ENCODE measurements around the gene NEGR1. TPM values are rescaled to one million over a fixed set of nuclear protein-coding genes. Genes with fewer than 3 reads are reported as not detected.

The NEGR1 gene
- total RNA-seq, 4 donors from 2014 or later, result 4.6 to 5.7 (median 5.0) TPM

DNA sequence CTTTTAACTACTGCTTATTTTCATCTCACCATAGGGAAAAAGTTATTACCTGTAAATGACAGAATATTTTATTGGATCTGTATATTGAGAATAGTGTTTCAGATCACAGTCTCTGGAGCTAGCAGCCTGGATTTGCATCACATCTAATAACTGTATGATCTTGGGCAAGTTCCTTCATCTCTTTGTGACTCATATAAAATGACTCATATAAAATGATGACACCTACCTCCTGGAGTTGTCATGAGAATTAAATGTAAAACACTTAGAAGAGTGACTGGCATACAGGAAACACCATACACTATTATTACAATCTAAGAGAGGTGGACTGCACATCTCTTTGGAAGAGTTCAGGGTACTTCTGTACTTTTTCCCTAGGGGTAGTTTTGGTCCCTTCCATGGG, 421.3 kb downstream of the NEGR1 start:
- in situ Hi-C loops (cut with MboI; ENCODE audit: low sequenced_read_pairs in 4 of 4), result no loop called here

DNA sequence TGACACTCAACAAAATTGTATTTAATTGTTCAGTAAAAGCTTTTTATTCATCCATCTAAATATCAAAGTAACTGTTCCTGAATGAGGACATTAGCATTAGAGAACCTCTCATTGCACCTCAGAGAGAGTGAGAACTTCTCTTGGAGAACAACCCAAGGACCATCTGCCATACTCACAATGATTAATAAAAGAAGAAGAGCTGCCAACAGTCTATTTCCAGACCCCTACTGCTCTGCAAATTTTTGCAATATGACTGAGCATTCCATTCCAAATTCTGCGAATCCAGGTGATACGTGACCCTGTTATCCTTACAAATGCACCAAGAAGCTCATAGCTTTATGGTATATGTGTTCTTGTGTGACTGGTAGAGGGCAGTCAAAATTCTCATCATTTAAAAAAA, 422.5 kb downstream of the NEGR1 start:
- H3K4me3 ChIP-seq, result no peak overlapping the region
- in situ Hi-C loops (cut with MboI; ENCODE audit: low sequenced_read_pairs in 4 of 4) (no loop called here), intact Hi-C loops (cut with DNase I; ENCODE audit: low total_unique reads) (no loop called here)
- H3K36me3 ChIP-seq, result no peaks in the 10 kb centered on the region
- no peaks in the 10 kb centered on the region for H3K9me3 ChIP-seq
- DNase-seq, result no peak
- no peaks in the 10 kb centered on the region for H3K27me3 ChIP-seq
- no peak for ATAC-seq
- no peaks in the 10 kb centered on the region for H3K4me1 ChIP-seq
- no peak for TF ChIP-seq POLR2A (IDR thresholded peaks at IDR 0.05)
- no peak overlapping the region for H3K27ac ChIP-seq

More for the DNA sequence above, 421.3 kb downstream of the NEGR1 start:
- TF ChIP-seq, protein P1, sequence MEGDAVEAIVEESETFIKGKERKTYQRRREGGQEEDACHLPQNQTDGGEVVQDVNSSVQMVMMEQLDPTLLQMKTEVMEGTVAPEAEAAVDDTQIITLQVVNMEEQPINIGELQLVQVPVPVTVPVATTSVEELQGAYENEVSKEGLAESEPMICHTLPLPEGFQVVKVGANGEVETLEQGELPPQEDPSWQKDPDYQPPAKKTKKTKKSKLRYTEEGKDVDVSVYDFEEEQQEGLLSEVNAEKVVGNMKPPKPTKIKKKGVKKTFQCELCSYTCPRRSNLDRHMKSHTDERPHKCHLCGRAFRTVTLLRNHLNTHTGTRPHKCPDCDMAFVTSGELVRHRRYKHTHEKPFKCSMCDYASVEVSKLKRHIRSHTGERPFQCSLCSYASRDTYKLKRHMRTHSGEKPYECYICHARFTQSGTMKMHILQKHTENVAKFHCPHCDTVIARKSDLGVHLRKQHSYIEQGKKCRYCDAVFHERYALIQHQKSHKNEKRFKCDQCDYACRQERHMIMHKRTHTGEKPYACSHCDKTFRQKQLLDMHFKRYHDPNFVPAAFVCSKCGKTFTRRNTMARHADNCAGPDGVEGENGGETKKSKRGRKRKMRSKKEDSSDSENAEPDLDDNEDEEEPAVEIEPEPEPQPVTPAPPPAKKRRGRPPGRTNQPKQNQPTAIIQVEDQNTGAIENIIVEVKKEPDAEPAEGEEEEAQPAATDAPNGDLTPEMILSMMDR (IDR thresholded peaks at IDR 0.05 in 4 of 5, conservative IDR thresholded peaks at IDR 0.05 in 1 of 5), result no peak
- TF ChIP-seq POLR2A (IDR thresholded peaks at IDR 0.05), result no peak
- Histone ChIP-seq H3K4me3 (no peak overlapping the region), H3K9me3 (no peaks in the 10 kb centered on the region), H3K27ac (no peak overlapping the region), H3K36me3 (no peaks in the 10 kb centered on the region), H3K27me3 (no peaks in the 10 kb centered on the region), H3K4me1 (no peaks in the 10 kb centered on the region)
- intact Hi-C loops (cut with DNase I; ENCODE audit: low total_unique reads), result no loop called here
- ATAC-seq (no peak), DNase-seq (no peak)

DNA sequence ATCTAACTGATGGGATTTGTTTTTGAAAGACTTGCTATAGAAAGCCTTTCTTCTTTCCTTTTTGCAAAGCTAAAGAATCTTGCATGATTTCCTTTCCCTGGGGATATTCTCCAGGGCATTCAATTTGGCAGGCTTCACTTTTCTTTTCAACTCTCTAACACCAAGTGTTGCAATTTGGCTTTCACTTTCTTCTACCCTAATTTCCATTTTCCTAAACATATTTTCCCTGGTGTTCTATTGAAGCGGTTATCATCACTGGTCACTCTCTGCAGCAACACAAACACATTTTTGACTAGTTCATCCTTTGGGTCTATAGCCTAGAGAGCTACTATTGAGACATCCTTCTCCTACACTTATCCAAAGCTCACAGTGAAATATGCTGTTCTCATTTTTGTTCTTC, 424.5 kb downstream of the NEGR1 start:
- Histone ChIP-seq H3K4me1 (no peaks in the 10 kb centered on the region), H3K27ac (no peak overlapping the region), H3K4me3 (no peak overlapping the region), H3K9me3 (no peaks in the 10 kb centered on the region), H3K36me3 (no peaks in the 10 kb centered on the region), H3K27me3 (no peaks in the 10 kb centered on the region)
- peak in 1 of 2 donors; percentile 36 for ATAC-seq
- DNase-seq, result no peak
- TF ChIP-seq, protein P1 (IDR thresholded peaks at IDR 0.05 in 4 of 5, conservative IDR thresholded peaks at IDR 0.05 in 1 of 5), result no peak
- TF ChIP-seq POLR2A (IDR thresholded peaks at IDR 0.05), result no peak
- in situ Hi-C loops (cut with MboI; ENCODE audit: low sequenced_read_pairs in 4 of 4) (no loop called here), intact Hi-C loops (cut with DNase I; ENCODE audit: low total_unique reads) (no loop called here)

DNA sequence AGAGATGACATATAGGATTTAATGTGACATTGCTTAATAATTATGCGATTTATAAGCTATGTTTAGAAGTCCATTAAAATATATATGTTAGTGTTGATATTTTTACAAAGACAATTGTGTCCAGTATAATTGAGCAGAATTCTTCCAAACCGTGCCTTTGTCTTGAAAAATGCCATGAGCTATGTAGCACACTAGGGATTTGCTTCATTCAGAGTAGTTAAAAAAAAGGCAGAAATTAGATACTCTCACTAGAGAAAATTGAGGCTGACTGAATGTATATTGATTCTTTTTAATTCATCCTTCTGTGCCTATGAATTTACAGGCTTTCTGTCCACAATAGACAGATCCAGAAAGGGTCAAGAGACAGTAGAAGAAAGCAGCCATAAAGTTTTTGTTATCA, 429.0 kb downstream of the NEGR1 start:
- no peaks in the 10 kb centered on the region for H3K4me1 ChIP-seq
- ATAC-seq, result no peak
- in situ Hi-C loops (cut with MboI; ENCODE audit: low sequenced_read_pairs in 4 of 4), result no loop called here
- no peak overlapping the region for H3K4me3 ChIP-seq
- no peak for DNase-seq
- intact Hi-C loops (cut with DNase I; ENCODE audit: low total_unique reads), result no loop called here
- TF ChIP-seq POLR2A (IDR thresholded peaks at IDR 0.05), result no peak
- TF ChIP-seq, protein P1 (IDR thresholded peaks at IDR 0.05 in 4 of 5, conservative IDR thresholded peaks at IDR 0.05 in 1 of 5), result no peak
- H3K27ac ChIP-seq, result no peak overlapping the region
- no peaks in the 10 kb centered on the region for H3K9me3 ChIP-seq
- no peaks in the 10 kb centered on the region for H3K27me3 ChIP-seq
- no peaks in the 10 kb centered on the region for H3K36me3 ChIP-seq

DNA sequence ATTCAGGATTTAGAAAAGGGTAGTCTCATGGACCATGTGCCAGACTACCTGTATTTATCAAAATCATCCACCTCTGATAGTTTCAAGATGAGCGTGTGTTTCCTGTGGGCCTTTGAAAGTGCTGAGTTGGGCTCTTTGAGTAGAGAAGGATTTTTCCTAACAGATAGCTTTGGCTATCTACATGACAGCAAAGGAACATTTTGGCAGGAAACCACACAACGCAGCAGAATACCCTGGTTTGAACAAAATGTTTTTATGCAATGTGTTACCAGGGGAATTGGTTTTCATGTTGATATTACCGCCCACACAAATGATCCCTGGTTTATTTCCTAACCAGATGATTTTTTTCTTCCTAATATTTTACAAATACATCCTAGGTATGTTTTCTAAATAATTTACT, 431.4 kb downstream of the NEGR1 start:
- TF ChIP-seq, protein P1 (IDR thresholded peaks at IDR 0.05 in 4 of 5, conservative IDR thresholded peaks at IDR 0.05 in 1 of 5), result no peak
- TF ChIP-seq POLR2A (IDR thresholded peaks at IDR 0.05), result no peak
- peak overlapping the region; percentile 24 to 63 (median 46) for H3K27ac ChIP-seq
- intact Hi-C loops (cut with DNase I; ENCODE audit: low total_unique reads), result no loop called here
- in situ Hi-C loops (cut with MboI; ENCODE audit: low sequenced_read_pairs in 4 of 4), result no loop called here
- H3K4me3 ChIP-seq, result no peak overlapping the region
- no peaks in the 10 kb centered on the region for H3K9me3 ChIP-seq
- H3K27me3 ChIP-seq, result no peaks in the 10 kb centered on the region
- H3K4me1 ChIP-seq, result no peaks in the 10 kb centered on the region
- no peaks in the 10 kb centered on the region for H3K36me3 ChIP-seq
- peak; percentile 66 to 83 for ATAC-seq
- DNase-seq, result peak; percentile 30 to 42
